Endothelial cell of umbilical vein (primary cell): Measurements from ENCODE around the gene CTSE. TPM values are rescaled to one million over a fixed set of nuclear protein-coding genes. Genes with fewer than 3 reads are reported as not detected.

Source experiments
- BruUV-seq: library from RNA; stranded (reverse); fragments of 400-500 nt; replicated peaks from 2 replicates; lab custom pipeline; 2021; lab: Mats Ljungman, UMichigan
- CTCF ChIA-PET: fragments of 300-600, 350-600 bp; sonication (Branson Sonifier 250); formaldehyde crosslinking; loops from one replicate; lab custom pipeline; 2021; ENCODE audit warnings: antibody characterized with exemption, inconsistent platforms; lab: Charles Lee
- POLR2A ChIA-PET: fragments of 300-600, 350-600 bp; sonication (Branson Sonifier 250); formaldehyde crosslinking; loops from one replicate; lab custom pipeline; 2021; ENCODE audit warnings: antibody characterized with exemption, inconsistent platforms; lab: Charles Lee
- DNase-seq: peaks from one replicate; pipeline ENCODE4 v3.0.0-alpha.2; 2011; ENCODE audit warnings: low read depth, low spot score
- FAIRE-seq: peaks from 2 replicates; lab custom pipeline; 2011; peaks lifted over from hg19 to GRCh38; lab: Jason Lieb, UNC
- H2AFZ ChIP-seq: 2 replicates; pipeline ENCODE4 v1.6.0; 2012; ENCODE audit warnings: low read depth, low read length, control low read depth, inconsistent platforms
- H3K27ac ChIP-seq: 2 replicates; pipeline ENCODE4 v1.5.1; 2011; ENCODE audit warnings: low read depth, mild to moderate bottlenecking, control low read depth, low read length, moderate library complexity; ENCODE audit not compliant: insufficient read depth
- H3K27me3 ChIP-seq, 2 experiments: 2 replicates each; pipeline versions ENCODE4 v1.6.0 to v1.6.1; 2011; ENCODE audit warnings: low read length in 2 of 2, mixed read lengths in 1 of 2; ENCODE audit not compliant: control insufficient read depth in 2 of 2, insufficient read depth in 2 of 2
- H3K36me3 ChIP-seq, 2 experiments: 2 replicates in 1 of 2; 3 replicates in 1 of 2; pipeline ENCODE4 v1.5.1; 2011; ENCODE audit warnings: low read length in 2 of 2, mild to moderate bottlenecking in 1 of 2, moderate library complexity in 1 of 2; ENCODE audit not compliant: control insufficient read depth in 2 of 2, insufficient read depth in 2 of 2; ENCODE audit errors: extremely low read depth in 1 of 2
- H3K4me1 ChIP-seq: 3 replicates; pipeline ENCODE4 v1.5.1; 2011; ENCODE audit warnings: mild to moderate bottlenecking, low read length; ENCODE audit not compliant: control insufficient read depth, insufficient read depth; ENCODE audit errors: extremely low read depth
- H3K4me2 ChIP-seq: 2 replicates; pipeline ENCODE4 v1.6.1; 2011; ENCODE audit warnings: low read length, control low read depth, mixed read lengths; ENCODE audit not compliant: insufficient read depth
- H3K4me3 ChIP-seq, 3 experiments: fragments of 200-600 bp in 1 of 3; sonication (generic), shearing (Covaris generic) in 1 of 3; replicated peaks in 1 of 3; 2 replicates each; pipeline ENCODE4 v1.5.1; 2011 to 2016; ENCODE audit warnings: control low read depth in 3 of 3, low read length in 3 of 3, mild to moderate bottlenecking in 2 of 3, inconsistent platforms in 1 of 3, low read depth in 1 of 3, moderate library complexity in 1 of 3; ENCODE audit not compliant: insufficient read depth in 1 of 3
- H3K79me2 ChIP-seq: 2 replicates; pipeline ENCODE4 v1.6.0; 2012; ENCODE audit warnings: low read length, inconsistent platforms; ENCODE audit not compliant: control insufficient read depth, insufficient read depth
- H3K9ac ChIP-seq: replicated peaks from 2 replicates; pipeline ENCODE3; 2011; ENCODE audit warnings: low read length, control low read depth; ENCODE audit not compliant: insufficient read depth; ENCODE audit errors: extremely low read depth
- H3K9me1 ChIP-seq: replicated peaks from 3 replicates; pipeline ENCODE4 v1.6.0; 2011; ENCODE audit warnings: mild to moderate bottlenecking, low read length; ENCODE audit not compliant: control insufficient read depth, insufficient read depth; ENCODE audit errors: extremely low read depth
- H3K9me3 ChIP-seq: replicated peaks from 2 replicates; pipeline ENCODE4 v1.5.1; 2012; ENCODE audit warnings: low read length, inconsistent platforms; ENCODE audit not compliant: control insufficient read depth, insufficient read depth
- H4K20me1 ChIP-seq: replicated peaks from 2 replicates; pipeline ENCODE3; 2011; ENCODE audit warnings: mild to moderate bottlenecking, low read length; ENCODE audit not compliant: control insufficient read depth, insufficient read depth; ENCODE audit errors: extremely low read depth
- EZH2 ChIP-seq: IDR thresholded peaks from 2 replicates; pipeline ENCODE4 v1.6.1; 2012; ENCODE audit warnings: borderline replicate concordance, low read depth, mild to moderate bottlenecking, moderate library complexity, low read length, inconsistent platforms; ENCODE audit not compliant: severe bottlenecking
- FOS ChIP-seq: IDR thresholded peaks from 2 replicates; pipeline ENCODE4 v1.6.1; 2011; ENCODE audit warnings: mild to moderate bottlenecking, low read length, moderate library complexity, borderline replicate concordance; ENCODE audit not compliant: insufficient read depth
- GATA2 ChIP-seq: IDR thresholded peaks from 2 replicates; pipeline ENCODE4 v1.7.0; 2011; ENCODE audit warnings: low read depth, mild to moderate bottlenecking, moderate library complexity, mixed read lengths, low read length; ENCODE audit not compliant: insufficient read length, insufficient read depth
- JUN ChIP-seq: IDR thresholded peaks from 2 replicates; pipeline ENCODE4 v1.6.1; 2011; ENCODE audit warnings: borderline replicate concordance, low read depth; ENCODE audit not compliant: insufficient read length, insufficient read depth
- MYC ChIP-seq: IDR thresholded peaks from one replicate; pipeline ENCODE4 v1.6.1; 2011; ENCODE audit warnings: mild to moderate bottlenecking, low read depth, low read length
- POLR2A ChIP-seq: IDR thresholded peaks from 2 replicates; pipeline ENCODE4 v1.6.1; 2012; ENCODE audit warnings: low read depth, mild to moderate bottlenecking, control low read depth, low read length
- POLR2AphosphoS5 ChIP-seq: IDR thresholded peaks from 2 replicates; pipeline ENCODE4 v1.6.1; 2012; ENCODE audit warnings: low read depth, mild to moderate bottlenecking, control low read depth, low read length, moderate library complexity; ENCODE audit not compliant: insufficient read depth
- dilution Hi-C: fragments of 300-500 bp; cut with MboI; formaldehyde crosslinking; loops from one replicate; pipeline ENCODE4 v1.15.0; 2019; ENCODE audit warnings: low sequenced_read_pairs; ENCODE audit not compliant: extremely low pct_ligation_motif_present
- intact Hi-C: fragments of 100-400 bp; cut with micrococcal nuclease; formaldehyde crosslinking; loops from one replicate; pipeline ENCODE4 v1.10.0; 2022
- polyA plus RNA-seq, 4 experiments: library from polyadenylated mRNA; depleted of rRNA in 3 of 4; stranded (reverse) in 3 of 4; unstranded in 1 of 4; fragments of >200 nt; gene quantifications; 2 replicates each; pipeline versions ENCODE4 v1.2.1 to v1.2.3, GENCODE V29; 2011 to 2012; ENCODE audit warnings: missing spikeins in 1 of 4
- total RNA-seq: library from RNA; stranded (reverse); gene quantifications from 2 replicates; pipeline ENCODE4 v1.2.3, GENCODE V29; 2021
- TF ChIP-seq, protein P1 (sequence below), 2 donors: IDR thresholded peaks; 1 replicate in 1 of 2; 2 replicates in 1 of 2; pipeline ENCODE4 v1.5.1; 2011; ENCODE audit warnings: low read length in 2 of 2, mild to moderate bottlenecking in 2 of 2, moderate library complexity in 2 of 2, control low read depth in 1 of 2, inconsistent platforms in 1 of 2, low read depth in 1 of 2; ENCODE audit not compliant: insufficient read depth in 1 of 2; ENCODE audit errors: extremely low read depth in 1 of 2
- TF ChIP-seq, protein P2 (sequence below): IDR thresholded peaks from 2 replicates; pipeline ENCODE4 v1.6.1; 2011; ENCODE audit not compliant: insufficient read depth, insufficient read length

The CTSE gene
- total and polyA plus RNA-seq, 2 donors (not counting 3 experiments of a cell fraction or from before 2014, with no cell fraction given), result 0.17 TPM; not detected in 1

DNA sequence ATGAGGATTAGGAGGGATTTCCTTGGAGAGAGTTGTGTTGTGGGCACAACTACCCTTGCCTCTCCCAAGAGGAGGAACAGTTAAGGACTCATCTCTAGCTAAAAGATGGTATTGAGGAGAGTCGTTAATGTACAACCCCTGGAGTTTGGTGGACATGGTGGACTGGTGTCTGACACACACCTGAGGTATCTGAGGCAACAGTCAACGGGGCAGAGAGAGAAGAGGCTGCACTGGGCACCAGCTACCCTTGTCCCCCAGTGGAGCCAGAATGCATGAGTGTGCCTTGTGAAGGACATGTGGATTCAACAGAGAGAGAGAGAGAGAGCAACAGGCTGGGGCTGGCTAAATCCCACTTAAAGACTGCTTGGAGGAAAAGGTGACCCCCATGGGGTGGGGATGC is 33.5 kb downstream of the CTSE start:
- BruUV-seq, result no TSS peak
- H3K27me3 ChIP-seq, result no peaks in the 10 kb centered on the region
- FAIRE-seq, result no peak
- H3K27ac ChIP-seq, result no peak overlapping the region
- H3K9me3 ChIP-seq, result no peaks in the 10 kb centered on the region
- intact Hi-C loops (no loop called here), dilution Hi-C loops (loop anchor here (25.0 kb wide), 1 partner anchor 122 kb away; the partner anchor contains the start of gene AVPR1B)
- H4K20me1 ChIP-seq, result no peaks in the 10 kb centered on the region
- H3K36me3 ChIP-seq, result no peaks in the 10 kb centered on the region
- no peak overlapping the region for H3K9ac ChIP-seq
- TF ChIP-seq, protein P1, sequence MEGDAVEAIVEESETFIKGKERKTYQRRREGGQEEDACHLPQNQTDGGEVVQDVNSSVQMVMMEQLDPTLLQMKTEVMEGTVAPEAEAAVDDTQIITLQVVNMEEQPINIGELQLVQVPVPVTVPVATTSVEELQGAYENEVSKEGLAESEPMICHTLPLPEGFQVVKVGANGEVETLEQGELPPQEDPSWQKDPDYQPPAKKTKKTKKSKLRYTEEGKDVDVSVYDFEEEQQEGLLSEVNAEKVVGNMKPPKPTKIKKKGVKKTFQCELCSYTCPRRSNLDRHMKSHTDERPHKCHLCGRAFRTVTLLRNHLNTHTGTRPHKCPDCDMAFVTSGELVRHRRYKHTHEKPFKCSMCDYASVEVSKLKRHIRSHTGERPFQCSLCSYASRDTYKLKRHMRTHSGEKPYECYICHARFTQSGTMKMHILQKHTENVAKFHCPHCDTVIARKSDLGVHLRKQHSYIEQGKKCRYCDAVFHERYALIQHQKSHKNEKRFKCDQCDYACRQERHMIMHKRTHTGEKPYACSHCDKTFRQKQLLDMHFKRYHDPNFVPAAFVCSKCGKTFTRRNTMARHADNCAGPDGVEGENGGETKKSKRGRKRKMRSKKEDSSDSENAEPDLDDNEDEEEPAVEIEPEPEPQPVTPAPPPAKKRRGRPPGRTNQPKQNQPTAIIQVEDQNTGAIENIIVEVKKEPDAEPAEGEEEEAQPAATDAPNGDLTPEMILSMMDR (IDR thresholded peaks at IDR 0.05; ENCODE audit: extremely low read depth in 1 of 2, insufficient read depth in 1 of 2, low read depth in 1 of 2, low read length in 2 of 2), result no peak
- TF ChIP-seq EZH2, result no peak
- no peak overlapping the region for H3K4me2 ChIP-seq
- H3K79me2 ChIP-seq, result no peaks in the 10 kb centered on the region
- POLR2A ChIA-PET, result no interaction called here
- no peaks in the 10 kb centered on the region for H3K9me1 ChIP-seq
- H3K4me3 ChIP-seq, result no peak overlapping the region
- no peak for DNase-seq
- peaks cover 25% of the 10 kb centered on the region for H3K4me1 ChIP-seq
- H2AFZ ChIP-seq, result no peak overlapping the region
- CTCF ChIA-PET, result interaction anchor here (1.0 to 1.2 kb wide), 4 partner anchors 11 to 116 kb away, joined by 3 to 8 read pairs (median 5); no protein-coding TSS in a partner anchor

DNA sequence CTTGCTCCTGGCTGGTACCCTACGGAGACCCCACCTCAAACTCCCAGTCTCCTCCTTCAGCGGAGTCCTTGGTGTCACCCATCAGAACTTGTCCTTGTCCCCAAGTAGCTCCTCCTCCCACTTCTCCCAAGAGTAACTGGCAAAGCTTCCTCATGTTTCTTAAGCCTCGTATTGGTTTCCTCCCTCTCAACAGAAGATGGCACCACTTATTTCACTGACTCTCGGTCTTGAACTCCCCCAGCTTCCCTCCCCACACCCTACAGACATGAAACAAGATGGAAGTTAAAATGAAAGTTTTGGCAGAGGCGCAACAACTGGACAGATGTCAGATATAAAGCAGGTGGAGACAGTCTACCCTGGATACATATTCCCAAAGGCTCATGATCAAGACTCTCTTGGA is 33.9 kb downstream of the CTSE start:
- no peak overlapping the region for H3K27ac ChIP-seq
- DNase-seq, result no peak

More for the DNA sequence above, 33.9 kb downstream of the CTSE start:
- Histone ChIP-seq H2AFZ (no peak overlapping the region), H3K4me3 (no peak overlapping the region), H3K27me3 (no peaks in the 10 kb centered on the region), H4K20me1 (no peaks in the 10 kb centered on the region), H3K9ac (no peak overlapping the region), H3K79me2 (no peaks in the 10 kb centered on the region), H3K9me1 (no peaks in the 10 kb centered on the region), H3K4me2 (no peak overlapping the region), H3K9me3 (no peaks in the 10 kb centered on the region), H3K4me1 (peaks cover 25% of the 10 kb centered on the region), H3K36me3 (no peaks in the 10 kb centered on the region)
- no peak for FAIRE-seq
- dilution Hi-C loops (loop anchor here (25.0 kb wide), 1 partner anchor 123 kb away; the partner anchor contains the start of gene AVPR1B), intact Hi-C loops (no loop called here)
- CTCF ChIA-PET, result interaction anchor here (1.0 to 1.2 kb wide), 4 partner anchors 12 to 117 kb away, joined by 3 to 8 read pairs (median 5); no protein-coding TSS in a partner anchor
- BruUV-seq, result no TSS peak
- TF ChIP-seq EZH2, result no peak
- TF ChIP-seq JUN, result no peak
- TF ChIP-seq GATA2, result no peak
- TF ChIP-seq FOS, result no peak
- TF ChIP-seq, protein P2, sequence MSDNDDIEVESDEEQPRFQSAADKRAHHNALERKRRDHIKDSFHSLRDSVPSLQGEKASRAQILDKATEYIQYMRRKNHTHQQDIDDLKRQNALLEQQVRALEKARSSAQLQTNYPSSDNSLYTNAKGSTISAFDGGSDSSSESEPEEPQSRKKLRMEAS, result no peak
- TF ChIP-seq MYC, result no peak
- no peak for TF ChIP-seq POLR2AphosphoS5
- TF ChIP-seq, protein P1 (IDR thresholded peaks at IDR 0.05; ENCODE audit: extremely low read depth in 1 of 2, insufficient read depth in 1 of 2, low read depth in 1 of 2, low read length in 2 of 2), result no peak
- no peak for TF ChIP-seq POLR2A
- POLR2A ChIA-PET, result no interaction called here
